Neutrophil (primary cell): ENCODE results near the gene TSPAN18.

Source experiments
- H3K27ac ChIP-seq: fragments of 200-600 bp; sonication (generic); 2 replicates; pipeline ENCODE4 v1.5.1; 2016; ENCODE audit warnings: mild to moderate bottlenecking, moderate library complexity
- H3K27me3 ChIP-seq: fragments of 200-600 bp; sonication (generic); 2 replicates; pipeline ENCODE4 v1.6.0; 2016; ENCODE audit warnings: mild to moderate bottlenecking
- H3K36me3 ChIP-seq: fragments of 200-600 bp; sonication (generic); 2 replicates; pipeline ENCODE4 v1.5.1; 2017
- H3K4me1 ChIP-seq, 2 experiments: fragments of 200-600 bp in 1 of 2; sonication (generic) in 1 of 2; 1 replicate in 1 of 2; 2 replicates in 1 of 2; pipeline versions ENCODE4 v1.5.1 to v1.6.1; 2013 to 2016; ENCODE audit warnings: low read depth in 1 of 2, low read length in 1 of 2, mild to moderate bottlenecking in 1 of 2, moderate library complexity in 1 of 2; ENCODE audit not compliant: control insufficient read depth in 1 of 2, insufficient read depth in 1 of 2
- H3K4me3 ChIP-seq, 2 experiments: fragments of 200-600 bp in 1 of 2; sonication (generic) in 1 of 2; 1 replicate in 1 of 2; 2 replicates in 1 of 2; pipeline ENCODE4 v1.5.1; 2013 to 2016; ENCODE audit warnings: low read depth in 1 of 2, low read length in 1 of 2, mild to moderate bottlenecking in 1 of 2, moderate library complexity in 1 of 2
- H3K9me3 ChIP-seq: fragments of 200-600 bp; sonication (generic); 2 replicates; pipeline ENCODE4 v1.5.1; 2016
- TF ChIP-seq, protein P1 (sequence below): fragments of 200-600 bp; sonication (generic); IDR thresholded peaks from 2 replicates; pipeline ENCODE4 v1.5.1; 2016; ENCODE audit warnings: antibody characterized with exemption

Gene TSPAN18

GRCh38 chr11:44755556-44756523 is 29.1 kb downstream of the TSPAN18 start:
- peaks cover 48% of the 10 kb centered on the region for H3K27me3 ChIP-seq
- H3K4me1 ChIP-seq, result no peaks in the 10 kb centered on the region
- no peaks in the 10 kb centered on the region for H3K9me3 ChIP-seq
- TF ChIP-seq, protein P1, sequence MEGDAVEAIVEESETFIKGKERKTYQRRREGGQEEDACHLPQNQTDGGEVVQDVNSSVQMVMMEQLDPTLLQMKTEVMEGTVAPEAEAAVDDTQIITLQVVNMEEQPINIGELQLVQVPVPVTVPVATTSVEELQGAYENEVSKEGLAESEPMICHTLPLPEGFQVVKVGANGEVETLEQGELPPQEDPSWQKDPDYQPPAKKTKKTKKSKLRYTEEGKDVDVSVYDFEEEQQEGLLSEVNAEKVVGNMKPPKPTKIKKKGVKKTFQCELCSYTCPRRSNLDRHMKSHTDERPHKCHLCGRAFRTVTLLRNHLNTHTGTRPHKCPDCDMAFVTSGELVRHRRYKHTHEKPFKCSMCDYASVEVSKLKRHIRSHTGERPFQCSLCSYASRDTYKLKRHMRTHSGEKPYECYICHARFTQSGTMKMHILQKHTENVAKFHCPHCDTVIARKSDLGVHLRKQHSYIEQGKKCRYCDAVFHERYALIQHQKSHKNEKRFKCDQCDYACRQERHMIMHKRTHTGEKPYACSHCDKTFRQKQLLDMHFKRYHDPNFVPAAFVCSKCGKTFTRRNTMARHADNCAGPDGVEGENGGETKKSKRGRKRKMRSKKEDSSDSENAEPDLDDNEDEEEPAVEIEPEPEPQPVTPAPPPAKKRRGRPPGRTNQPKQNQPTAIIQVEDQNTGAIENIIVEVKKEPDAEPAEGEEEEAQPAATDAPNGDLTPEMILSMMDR, result no peak
- no peaks in the 10 kb centered on the region for H3K36me3 ChIP-seq
- no peak overlapping the region for H3K4me3 ChIP-seq
- no peak overlapping the region for H3K27ac ChIP-seq

GRCh38 chr11:44758983-44759382 is 32.2 kb downstream of the TSPAN18 start:
- Histone ChIP-seq H3K4me3 (no peak overlapping the region), H3K9me3 (no peaks in the 10 kb centered on the region), H3K27ac (no peak overlapping the region), H3K27me3 (peaks cover 45% of the 10 kb centered on the region), H3K36me3 (no peaks in the 10 kb centered on the region), H3K4me1 (no peaks in the 10 kb centered on the region)
- TF ChIP-seq, protein P1, result no peak

DNA sequence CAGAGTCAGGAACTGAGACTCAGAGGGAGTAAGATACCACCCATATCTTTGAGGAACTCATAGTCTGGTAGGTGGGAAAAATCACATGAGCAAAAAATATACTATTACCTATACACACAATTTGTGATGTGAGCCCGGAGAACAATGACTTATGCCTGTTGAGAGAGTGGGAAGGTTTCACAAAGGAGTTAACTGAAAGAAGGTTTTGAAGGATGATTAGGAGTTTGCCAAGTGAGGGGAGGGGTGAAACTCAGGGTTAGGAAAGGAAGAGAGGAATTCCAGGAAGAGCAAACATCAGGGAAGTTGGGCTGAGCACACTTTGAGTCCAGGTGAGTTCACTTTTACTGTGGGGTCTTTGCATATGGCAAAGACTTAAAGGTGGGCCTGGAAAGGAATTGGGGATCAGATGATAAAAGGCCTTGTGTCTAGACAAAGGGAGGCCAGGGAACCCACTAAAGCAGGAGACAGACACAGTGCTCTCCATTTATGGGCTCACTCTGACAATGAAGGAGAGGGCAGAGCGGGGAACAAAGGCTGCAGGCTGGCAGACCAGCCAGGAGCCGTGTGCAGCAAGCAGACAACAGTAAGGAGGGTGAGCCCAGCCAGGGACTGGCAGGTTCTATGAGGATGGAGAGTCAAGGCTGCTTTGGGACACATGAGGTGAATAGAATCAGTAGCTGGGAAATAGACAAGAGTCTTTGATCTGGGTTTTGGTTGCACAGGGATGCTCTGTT is 33.1 kb downstream of the TSPAN18 start:
- TF ChIP-seq, protein P1, result no peak
- Histone ChIP-seq H3K27me3 (peaks cover 36% of the 10 kb centered on the region), H3K9me3 (no peaks in the 10 kb centered on the region), H3K27ac (no peak overlapping the region), H3K36me3 (no peaks in the 10 kb centered on the region), H3K4me1 (no peaks in the 10 kb centered on the region), H3K4me3 (no peak overlapping the region)

DNA sequence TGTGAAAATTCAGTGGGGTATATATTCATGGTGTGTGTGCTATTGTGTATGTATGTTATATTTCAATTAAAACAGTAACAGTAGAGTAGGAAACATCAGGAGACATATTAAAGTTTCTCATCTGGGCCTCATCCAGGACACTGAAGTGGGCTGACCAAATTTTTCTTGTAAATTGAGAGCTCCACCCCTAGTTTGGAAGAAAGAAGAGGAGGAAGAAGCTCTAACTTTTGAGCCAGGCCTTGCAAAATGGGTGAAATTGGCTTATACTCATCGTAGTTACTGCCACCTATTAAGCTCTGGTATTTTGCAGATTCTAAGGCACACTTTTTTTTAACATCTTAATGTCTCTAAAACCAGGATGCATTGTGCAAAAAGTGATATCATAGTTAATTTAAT is 33.7 kb downstream of the TSPAN18 start:
- H3K27ac ChIP-seq, result no peak overlapping the region
- no peaks in the 10 kb centered on the region for H3K36me3 ChIP-seq
- no peaks in the 10 kb centered on the region for H3K4me1 ChIP-seq
- peaks cover 31% of the 10 kb centered on the region for H3K27me3 ChIP-seq
- H3K9me3 ChIP-seq, result no peaks in the 10 kb centered on the region
- TF ChIP-seq, protein P1, result no peak
- no peak overlapping the region for H3K4me3 ChIP-seq

DNA sequence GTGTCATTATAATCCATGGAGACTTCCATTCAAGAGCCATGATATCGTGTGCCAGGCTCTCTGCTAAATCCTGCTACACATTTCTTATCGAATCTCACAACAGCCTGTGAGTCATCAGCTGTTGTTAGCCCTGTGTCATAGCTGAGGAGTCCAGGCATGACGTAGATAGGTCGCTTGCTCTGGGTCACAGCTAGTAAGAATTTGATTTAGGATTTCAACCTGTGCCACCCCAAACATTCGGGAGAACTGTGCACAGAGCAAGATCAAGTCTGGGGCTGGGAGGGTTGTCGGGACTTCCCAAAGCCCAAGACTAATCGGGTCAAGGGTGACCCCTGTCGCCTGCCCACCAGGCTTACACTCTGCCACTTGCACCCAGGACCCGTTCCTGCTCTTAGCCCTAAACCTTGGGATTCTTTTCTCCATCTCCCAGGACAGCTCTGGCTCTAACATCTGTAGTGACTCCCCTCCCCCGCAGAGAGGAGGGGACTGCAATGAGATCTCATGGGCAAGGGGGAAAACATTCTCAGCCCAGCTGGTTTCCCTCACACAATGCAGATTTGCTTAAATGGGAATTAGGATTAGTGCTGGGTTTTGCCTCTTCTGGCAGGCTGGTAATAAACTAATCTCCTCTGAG is 34.3 kb downstream of the TSPAN18 start:
- Histone ChIP-seq H3K27me3 (peaks cover 26% of the 10 kb centered on the region), H3K36me3 (no peaks in the 10 kb centered on the region), H3K4me1 (no peaks in the 10 kb centered on the region), H3K9me3 (no peaks in the 10 kb centered on the region), H3K27ac (no peak overlapping the region), H3K4me3 (no peak overlapping the region)
- TF ChIP-seq, protein P1, result no peak
